Limb (tissue), 2 donors: ENCODE results near the gene STPG4.

Experiments
- DNase-seq, 2 donors: peaks; one replicate each; pipeline ENCODE4 v3.0.0-alpha.2; 2016; ENCODE audit errors: extremely low spot score in 2 of 2

Gene STPG4

GRCh38 chr2:47072018-47072691 lies 83.0 kb downstream of the STPG4 start:
- peak; percentile 62 to 81 for DNase-seq

GRCh38 chr2:47070920-47071824 lies 83.9 kb downstream of the STPG4 start:
- DNase-seq: peak in 1 of 2 donors; percentile 63

GRCh38 chr2:47070155-47070919 lies 84.8 kb downstream of the STPG4 start:
- DNase-seq: no peak

- peak; percentile 72 to 80 for DNase-seq
Measured at GRCh38 chr2:47069628-47070154, 85.4 kb downstream of the STPG4 start.

- DNase-seq: no peak
Measured at GRCh38 chr2:47068981-47069627, 86.0 kb downstream of the STPG4 start.

- DNase-seq: no peak
Measured at GRCh38 chr2:47067788-47068407, 87.2 kb downstream of the STPG4 start.

- DNase-seq: no peak
Measured at GRCh38 chr2:47065771-47066380, 89.2 kb downstream of the STPG4 start.

GRCh38 chr2:47065343-47065742 lies 89.8 kb downstream of the STPG4 start:
- no peak for DNase-seq

- DNase-seq: no peak
Measured at GRCh38 chr2:47064106-47064505, 91.0 kb downstream of the STPG4 start.

- DNase-seq: no peak
Measured at GRCh38 chr2:47063538-47063930, 91.6 kb downstream of the STPG4 start.

- no peak for DNase-seq
Measured at GRCh38 chr2:47062681-47063537, 92.2 kb downstream of the STPG4 start.

GRCh38 chr2:47061944-47062678 lies 93.0 kb downstream of the STPG4 start:
- no peak for DNase-seq

GRCh38 chr2:47060652-47061170 lies 94.4 kb downstream of the STPG4 start:
- DNase-seq: no peak

- peak in 1 of 2 donors; percentile 70 for DNase-seq
Measured at GRCh38 chr2:47058003-47058931, 96.8 kb downstream of the STPG4 start.

- DNase-seq: no peak
Measured at GRCh38 chr2:47057687-47058002, 97.5 kb downstream of the STPG4 start.

- no peak for DNase-seq
Measured at GRCh38 chr2:47056868-47057686, 98.0 kb downstream of the STPG4 start.

GRCh38 chr2:47056374-47056773 lies 98.7 kb downstream of the STPG4 start:
- no peak for DNase-seq
